Stomach (tissue), 4 donors: ENCODE results near the gene GPR68.

Source experiments
- EP300 ChIP-seq: sonication (generic); formaldehyde crosslinking; IDR thresholded peaks from one replicate; pipeline ENCODE4 v1.6.1; 2017; ENCODE audit warnings: antibody characterized with exemption
- POLR2A ChIP-seq, 4 donors: fragments of 450-650 bp; IDR thresholded peaks; one replicate each; pipeline ENCODE4 v1.6.1; 2016; ENCODE audit warnings: antibody characterized with exemption in 4 of 4, control low read depth in 2 of 4, mild to moderate bottlenecking in 1 of 4, moderate library complexity in 1 of 4
- POLR2AphosphoS5 ChIP-seq, 3 donors: sonication (generic); formaldehyde crosslinking; IDR thresholded peaks; one replicate each; pipeline ENCODE4 v1.6.1; 2016; ENCODE audit warnings: antibody characterized with exemption in 3 of 3
- TF ChIP-seq, protein P1 (sequence below), 7 experiments: fragments of 450-650 bp in 4 of 7; fragments of 200-600 bp in 3 of 7; sonication (generic) in 3 of 7; IDR thresholded peaks; one replicate each; pipeline ENCODE4 v1.5.1; 2016 to 2019; ENCODE audit warnings: antibody characterized with exemption in 7 of 7, control low read depth in 2 of 7, mild to moderate bottlenecking in 1 of 7

DNA sequence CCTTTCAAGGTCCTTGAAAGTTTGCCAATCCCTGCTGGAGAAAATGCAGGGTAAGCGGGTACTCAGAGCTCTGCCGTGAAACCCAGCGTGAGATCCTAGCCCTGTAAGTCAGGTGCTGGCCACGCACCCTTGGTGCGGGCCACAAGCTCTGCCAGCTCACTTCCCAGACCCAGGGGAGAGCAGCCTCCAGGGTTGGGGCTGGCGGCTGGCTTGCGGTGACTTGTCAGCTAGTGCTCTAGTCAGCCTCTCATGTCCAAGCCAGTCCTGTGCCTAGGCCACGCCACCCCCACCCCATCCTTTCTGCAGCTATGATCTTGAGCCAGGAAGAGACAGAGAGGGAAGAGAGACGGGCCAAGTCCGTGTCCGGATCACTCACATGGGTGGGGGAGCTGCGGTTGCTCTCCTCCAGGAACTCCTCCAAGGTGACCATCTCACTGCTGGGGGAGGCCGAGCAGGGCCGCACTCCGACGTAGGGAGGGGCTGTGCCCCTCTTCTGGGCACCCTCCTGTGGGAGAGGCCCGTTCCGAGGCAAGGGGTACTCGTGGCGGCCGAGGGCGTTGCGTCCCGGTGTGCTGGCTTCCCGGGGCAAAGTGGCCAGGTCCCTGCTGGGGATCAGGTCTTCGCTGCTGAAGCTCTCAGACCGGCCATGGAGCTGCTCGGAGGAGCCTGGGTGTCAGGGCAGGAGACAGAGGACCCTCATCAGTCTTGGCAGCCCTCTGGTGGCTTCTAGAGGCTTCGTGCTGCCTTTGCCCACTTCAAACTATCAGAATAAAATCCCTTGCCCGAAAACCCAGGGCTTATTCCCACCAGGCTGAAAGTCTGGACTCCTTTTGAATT, 33.3 kb upstream of the GPR68 start:
- TF ChIP-seq, protein P1, sequence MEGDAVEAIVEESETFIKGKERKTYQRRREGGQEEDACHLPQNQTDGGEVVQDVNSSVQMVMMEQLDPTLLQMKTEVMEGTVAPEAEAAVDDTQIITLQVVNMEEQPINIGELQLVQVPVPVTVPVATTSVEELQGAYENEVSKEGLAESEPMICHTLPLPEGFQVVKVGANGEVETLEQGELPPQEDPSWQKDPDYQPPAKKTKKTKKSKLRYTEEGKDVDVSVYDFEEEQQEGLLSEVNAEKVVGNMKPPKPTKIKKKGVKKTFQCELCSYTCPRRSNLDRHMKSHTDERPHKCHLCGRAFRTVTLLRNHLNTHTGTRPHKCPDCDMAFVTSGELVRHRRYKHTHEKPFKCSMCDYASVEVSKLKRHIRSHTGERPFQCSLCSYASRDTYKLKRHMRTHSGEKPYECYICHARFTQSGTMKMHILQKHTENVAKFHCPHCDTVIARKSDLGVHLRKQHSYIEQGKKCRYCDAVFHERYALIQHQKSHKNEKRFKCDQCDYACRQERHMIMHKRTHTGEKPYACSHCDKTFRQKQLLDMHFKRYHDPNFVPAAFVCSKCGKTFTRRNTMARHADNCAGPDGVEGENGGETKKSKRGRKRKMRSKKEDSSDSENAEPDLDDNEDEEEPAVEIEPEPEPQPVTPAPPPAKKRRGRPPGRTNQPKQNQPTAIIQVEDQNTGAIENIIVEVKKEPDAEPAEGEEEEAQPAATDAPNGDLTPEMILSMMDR (IDR thresholded peaks at IDR 0.05) = no peak
- no peak for TF ChIP-seq POLR2A (IDR thresholded peaks at IDR 0.05)
- TF ChIP-seq EP300 = no peak
- no peak for TF ChIP-seq POLR2AphosphoS5 (IDR thresholded peaks at IDR 0.05)
